GM21526 (cell line): ENCODE measurements around the gene GFRA1.

Experiments used
- ATAC-seq: cut with Tn5 transposase; IDR thresholded peaks from one replicate; pipeline ENCODE4 v1.9.1; 2021; ENCODE audit warnings: moderate library complexity; ENCODE audit not compliant: unreplicated experiment, low FRiP score

The GFRA1 gene

DNA sequence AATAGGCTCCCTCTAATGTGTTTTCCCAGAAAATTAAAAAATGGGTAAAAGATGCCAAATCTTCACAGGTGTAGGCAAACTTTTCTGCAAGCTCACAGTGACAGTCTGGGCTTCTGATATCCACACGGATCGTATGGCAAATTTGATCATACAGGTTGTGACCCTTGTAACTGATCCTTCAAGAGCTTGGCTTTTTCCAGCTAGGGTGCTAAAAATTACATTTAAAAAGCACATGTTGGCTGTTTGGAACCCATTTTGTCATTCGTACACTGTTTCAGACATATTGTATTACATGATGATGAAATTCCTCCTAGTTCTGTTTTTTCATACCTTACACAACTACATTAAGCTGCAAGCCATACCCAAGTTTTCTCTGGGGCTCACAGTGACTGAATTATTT, 138.7 kb downstream of the GFRA1 start:
- no peak for ATAC-seq

GRCh38 chr10:116133634-116134033, 139.4 kb downstream of the GFRA1 start:
- no peak for ATAC-seq

DNA sequence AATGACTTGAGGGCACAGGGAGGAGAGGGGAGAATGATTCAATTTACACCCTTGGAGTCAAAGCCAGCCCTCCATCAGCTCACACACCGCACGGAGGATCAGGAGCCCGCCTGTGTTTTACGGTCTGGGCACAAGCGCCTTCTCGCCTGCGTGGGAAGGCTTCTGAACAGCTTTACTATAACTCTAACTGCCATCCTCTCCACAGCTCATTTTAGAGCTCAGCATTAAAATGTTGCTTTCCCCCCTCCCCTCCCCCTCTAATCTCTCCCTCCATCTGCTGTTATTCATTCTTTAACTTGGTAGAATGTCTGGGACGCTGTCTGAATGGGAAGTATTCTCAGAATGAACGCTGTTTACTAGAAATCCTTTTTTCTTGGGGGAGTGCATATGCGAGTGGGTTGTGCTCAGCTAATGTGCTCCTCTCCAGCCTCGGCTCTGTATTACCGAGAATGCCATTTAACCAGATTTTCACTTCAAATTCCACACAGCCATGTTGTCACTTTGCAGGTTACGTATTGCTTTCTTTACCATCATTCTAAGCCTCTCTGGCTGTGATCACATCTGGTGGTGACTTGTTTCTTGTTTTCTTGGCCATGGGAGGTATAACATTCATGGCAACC, 140.1 kb downstream of the GFRA1 start:
- no peak for ATAC-seq

- ATAC-seq, result no peak
These were observed 143.0 kb downstream of the GFRA1 start for GRCh38 chr10:116130006-116130405.

GRCh38 chr10:116126954-116127695, 145.9 kb downstream of the GFRA1 start:
- no peak for ATAC-seq

DNA sequence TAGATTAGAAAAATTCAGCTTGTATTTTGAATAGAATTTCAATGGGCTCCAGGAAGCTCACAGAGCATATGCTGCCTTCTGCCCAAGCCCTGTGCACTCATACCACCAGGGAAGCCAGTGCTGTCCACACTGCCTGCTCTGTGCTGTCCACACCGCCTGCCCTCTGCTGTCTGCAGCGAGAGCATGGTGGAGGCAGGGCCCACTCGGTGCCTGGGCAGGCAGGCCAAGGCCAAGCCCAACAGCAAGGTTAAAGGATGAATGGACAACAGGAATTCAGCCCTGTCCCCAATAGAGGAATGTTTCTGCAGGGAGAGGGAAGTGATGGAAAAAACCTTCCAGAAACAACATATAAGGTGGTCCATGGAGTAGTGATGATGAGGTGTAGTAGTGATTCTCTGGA, 146.8 kb downstream of the GFRA1 start:
- no peak for ATAC-seq

GRCh38 chr10:116125180-116125579, 147.8 kb downstream of the GFRA1 start:
- no peak for ATAC-seq

DNA sequence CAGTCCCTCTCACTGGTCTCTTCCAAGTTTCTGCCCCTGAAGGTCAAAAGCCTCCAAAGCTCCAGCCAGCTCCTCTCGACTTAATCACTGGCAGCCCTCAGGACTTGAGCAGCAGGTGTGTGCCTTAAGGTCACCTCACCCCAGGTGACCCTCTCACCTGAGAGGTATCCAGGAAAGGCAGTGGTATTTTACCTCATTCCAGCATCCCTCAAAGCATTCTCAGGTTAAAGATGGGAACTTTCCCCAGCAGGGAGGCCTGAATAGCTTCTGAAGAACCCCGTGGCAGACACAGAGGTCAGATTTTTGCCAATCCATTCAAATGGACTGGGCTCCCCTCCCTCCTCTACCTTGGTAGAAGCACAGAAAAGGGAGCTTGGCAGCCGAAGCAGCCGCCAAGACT, 148.2 kb downstream of the GFRA1 start:
- no peak for ATAC-seq

- ATAC-seq, result no peak
These were observed 150.3 kb downstream of the GFRA1 start for GRCh38 chr10:116122664-116123063.

- no peak for ATAC-seq
These were observed 151.1 kb downstream of the GFRA1 start for GRCh38 chr10:116121640-116122525.

GRCh38 chr10:116120688-116121455, 152.1 kb downstream of the GFRA1 start:
- no peak for ATAC-seq

GRCh38 chr10:116118847-116119246, 154.2 kb downstream of the GFRA1 start:
- no peak for ATAC-seq

DNA sequence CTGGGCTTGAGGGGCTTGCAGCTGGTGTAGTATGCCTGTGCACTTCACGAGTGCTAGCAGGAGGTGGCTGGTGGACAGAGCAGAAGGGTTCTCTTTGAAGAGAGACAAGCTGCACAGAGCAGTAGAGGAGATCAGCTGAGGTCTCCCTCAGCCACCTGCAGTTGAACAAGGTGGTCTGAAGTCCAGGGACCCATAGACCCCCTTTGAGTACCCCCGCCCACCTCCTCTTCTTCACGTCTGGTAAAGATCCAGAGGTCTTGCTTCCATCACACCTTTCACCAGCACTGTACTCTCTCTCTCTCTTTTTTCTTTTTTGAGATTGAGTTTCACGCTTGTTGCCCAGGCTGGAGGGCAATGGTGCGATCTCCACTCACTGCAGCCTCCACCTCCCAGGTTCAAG, 157.2 kb downstream of the GFRA1 start:
- ATAC-seq, result no peak

DNA sequence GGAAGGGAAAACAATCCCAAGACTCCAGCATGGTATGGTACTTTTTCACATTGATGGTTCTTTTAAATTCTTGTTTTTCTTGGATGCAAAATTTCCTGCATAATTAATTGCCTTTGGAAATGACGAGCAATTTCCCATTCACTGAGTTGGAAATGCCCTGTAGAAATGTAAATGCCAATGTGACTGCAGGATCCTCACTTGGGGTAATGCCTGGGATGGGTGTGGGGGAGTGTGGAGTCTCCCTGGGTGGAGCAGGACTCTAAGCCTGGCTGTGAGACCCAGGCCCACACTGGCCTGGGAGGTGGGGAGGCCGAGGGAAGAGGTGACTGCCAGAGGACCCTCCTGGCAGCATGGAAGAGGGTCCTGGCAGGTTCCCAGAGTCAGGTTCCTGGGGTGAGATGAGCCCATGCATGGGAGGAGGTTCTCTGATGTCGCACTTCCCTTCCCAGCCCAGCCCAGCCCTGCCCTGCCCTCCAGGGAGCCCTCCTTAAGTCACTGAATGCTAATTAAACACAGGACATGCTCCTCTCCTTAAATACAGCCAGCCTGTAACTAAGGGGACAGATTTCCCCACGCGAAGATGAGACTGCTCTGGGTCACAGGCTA, 157.9 kb downstream of the GFRA1 start:
- ATAC-seq, result no peak

DNA sequence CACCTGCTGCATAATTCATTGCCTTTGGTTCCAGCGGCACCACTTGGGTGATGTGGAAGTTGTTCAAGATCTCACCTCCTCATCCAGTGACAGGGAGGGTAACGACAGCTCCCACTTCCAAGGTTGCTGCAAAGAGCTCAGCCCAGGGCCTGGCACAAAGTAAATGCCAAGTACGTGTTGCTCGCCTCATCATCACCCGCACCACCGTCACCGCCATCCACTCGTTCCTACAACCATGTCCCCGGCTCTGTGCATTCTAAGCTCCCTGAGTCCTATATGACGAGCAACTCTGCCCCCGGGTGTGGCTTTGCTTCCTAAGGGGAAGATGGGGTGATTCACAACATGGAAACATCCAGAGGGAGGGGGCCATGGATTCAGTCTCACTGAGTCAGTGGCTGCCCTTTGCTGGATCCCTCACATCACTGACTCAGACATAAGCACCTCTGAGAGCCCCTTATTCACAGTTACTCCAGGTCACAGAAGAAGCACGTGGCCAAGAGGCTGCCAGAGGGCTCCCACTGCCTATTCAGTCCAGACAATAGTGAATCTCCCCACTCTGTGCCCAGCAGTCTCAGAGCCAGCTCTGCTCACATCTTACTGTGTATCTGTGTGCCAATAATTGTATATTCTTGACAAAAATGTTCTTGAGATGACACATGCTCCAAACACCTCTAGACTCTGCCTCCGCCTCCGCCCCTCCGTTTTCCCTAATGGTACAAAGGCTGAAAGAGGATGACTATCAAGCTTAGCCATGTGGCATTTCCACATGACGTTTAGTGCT, 159.1 kb downstream of the GFRA1 start:
- no peak for ATAC-seq

DNA sequence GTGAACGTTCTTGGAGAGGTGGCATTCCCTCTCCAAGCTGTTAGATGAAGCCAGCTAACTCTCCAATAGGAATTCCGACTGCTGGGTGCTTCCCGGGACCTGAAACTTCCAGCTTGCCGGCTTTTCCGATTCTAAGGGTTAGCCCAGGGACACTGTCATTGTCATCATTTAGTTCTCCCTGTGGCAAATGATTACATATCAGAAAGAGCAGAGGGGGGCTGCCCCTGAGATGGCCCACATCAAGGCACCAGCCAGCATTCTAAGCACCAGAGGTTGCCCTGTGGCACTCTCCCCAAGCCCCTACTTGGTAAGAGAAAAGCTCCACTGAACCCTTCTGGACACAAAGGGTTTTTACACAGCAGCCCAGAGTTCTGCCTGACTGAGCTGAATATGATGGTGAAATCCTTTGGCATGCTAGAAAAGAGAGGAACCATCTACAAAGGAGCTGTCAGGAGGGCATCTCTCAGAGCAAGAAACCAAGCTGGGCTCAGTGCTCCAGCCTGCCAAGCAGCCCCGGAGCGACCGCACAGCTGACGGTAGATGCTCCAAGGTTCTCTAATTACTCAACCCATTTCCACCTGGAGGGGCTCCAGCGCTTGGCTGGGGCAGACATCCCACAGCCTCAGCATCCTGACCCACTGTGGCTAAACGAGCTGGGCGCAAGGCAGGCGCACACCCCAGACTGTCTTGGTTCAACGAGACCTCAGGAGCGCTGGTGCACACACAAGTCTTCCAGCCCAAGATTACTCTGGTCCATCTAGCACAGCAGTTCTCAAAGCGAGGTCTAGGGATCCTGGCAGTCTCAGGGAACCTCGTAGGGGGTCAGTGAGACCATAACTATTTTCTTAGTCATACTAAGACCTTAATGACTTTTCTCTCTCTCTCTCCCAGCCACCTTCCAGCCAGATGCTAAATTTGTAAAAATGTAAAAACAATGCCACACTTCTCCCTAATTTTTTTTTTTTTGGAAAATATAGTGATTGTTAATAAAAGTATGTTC, 160.5 kb downstream of the GFRA1 start:
- no peak for ATAC-seq

- no peak for ATAC-seq
These were observed 161.4 kb downstream of the GFRA1 start for GRCh38 chr10:116111483-116112095.

GRCh38 chr10:116110736-116111135, 162.3 kb downstream of the GFRA1 start:
- no peak for ATAC-seq
